Ascending aorta (tissue), 2 donors: ENCODE measurements around the gene SPATA17. TPM values are rescaled to one million over a fixed set of nuclear protein-coding genes. Genes with fewer than 3 reads are reported as not detected.

Experiments used
- DNase-seq, 2 donors: peaks; one replicate each; pipeline ENCODE4 v3.0.0-alpha.2; 2019; ENCODE audit warnings: low spot score in 2 of 2
- H3K27ac ChIP-seq, 2 donors: fragments of 200-600 bp; sonication (generic); one replicate each; pipeline ENCODE4 v1.5.1; 2016 to 2017; ENCODE audit warnings: mild to moderate bottlenecking in 1 of 2
- H3K27me3 ChIP-seq: fragments of 200-600 bp; sonication (generic); one replicate; pipeline ENCODE4 v1.5.1; 2017
- H3K36me3 ChIP-seq, 2 donors: fragments of 200-600 bp; sonication (generic); one replicate each; pipeline ENCODE4 v1.5.1; 2016
- H3K4me1 ChIP-seq, 2 donors: fragments of 200-600 bp; sonication (generic); one replicate each; pipeline ENCODE4 v1.5.1; 2016 to 2017; ENCODE audit warnings: mild to moderate bottlenecking in 1 of 2
- H3K4me3 ChIP-seq, 2 donors: fragments of 200-600 bp; sonication (generic); one replicate each; pipeline ENCODE4 v1.5.1; 2016 to 2017; ENCODE audit warnings: mild to moderate bottlenecking in 1 of 2
- H3K9me3 ChIP-seq, 2 donors: fragments of 200-600 bp; sonication (generic); one replicate each; pipeline ENCODE4 v1.5.1; 2016
- intact Hi-C: fragments of 100-400 bp; cut with DNase I; formaldehyde crosslinking; loops from one replicate; pipeline ENCODE4 v1.15.1; 2023
- total RNA-seq: library from RNA; depleted of rRNA; stranded (reverse); fragments of >200 nt; gene quantifications from one replicate; pipeline ENCODE4 v1.1.0, GENCODE V29; 2016
- TF ChIP-seq, protein P1 (sequence below), 3 experiments: fragments of 200-600 bp in 2 of 3; fragments of 450-650 bp in 1 of 3; sonication (generic) in 2 of 3; IDR thresholded peaks; one replicate each; pipeline ENCODE4 v1.5.1; 2016 to 2019; ENCODE audit warnings: antibody characterized with exemption in 3 of 3, mild to moderate bottlenecking in 1 of 3, moderate library complexity in 1 of 3

Gene SPATA17
- total RNA-seq, 1 donor from 2014 or later = not detected

DNA sequence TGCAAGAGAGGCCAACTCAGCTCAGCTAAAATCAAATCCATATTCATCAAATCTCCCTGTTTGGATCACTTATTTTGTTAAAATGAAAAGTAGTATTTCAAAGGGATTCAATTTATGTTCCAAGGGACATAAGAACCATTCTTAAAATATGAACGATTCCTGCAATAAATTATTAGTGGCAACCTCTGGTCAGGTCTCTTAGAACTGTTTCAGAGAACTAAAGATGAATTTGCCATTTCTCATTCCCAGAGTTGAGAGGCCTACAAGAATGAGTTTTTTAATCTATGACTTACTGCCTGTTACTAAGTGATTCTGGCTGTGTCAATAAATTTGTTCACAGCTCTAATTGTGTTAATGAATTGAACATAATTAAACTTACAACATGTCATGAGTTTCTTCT lies 268.5 kb downstream of the SPATA17 start:
- no peak for DNase-seq
- Histone ChIP-seq H3K9me3 (no peaks in the 10 kb centered on the region), H3K27me3 (no peaks in the 10 kb centered on the region), H3K27ac (no peak overlapping the region), H3K4me1 (peaks cover 0 to 3% of the 10 kb centered on the region in 2 donors), H3K4me3 (no peak overlapping the region), H3K36me3 (no peaks in the 10 kb centered on the region)
- TF ChIP-seq, protein P1, sequence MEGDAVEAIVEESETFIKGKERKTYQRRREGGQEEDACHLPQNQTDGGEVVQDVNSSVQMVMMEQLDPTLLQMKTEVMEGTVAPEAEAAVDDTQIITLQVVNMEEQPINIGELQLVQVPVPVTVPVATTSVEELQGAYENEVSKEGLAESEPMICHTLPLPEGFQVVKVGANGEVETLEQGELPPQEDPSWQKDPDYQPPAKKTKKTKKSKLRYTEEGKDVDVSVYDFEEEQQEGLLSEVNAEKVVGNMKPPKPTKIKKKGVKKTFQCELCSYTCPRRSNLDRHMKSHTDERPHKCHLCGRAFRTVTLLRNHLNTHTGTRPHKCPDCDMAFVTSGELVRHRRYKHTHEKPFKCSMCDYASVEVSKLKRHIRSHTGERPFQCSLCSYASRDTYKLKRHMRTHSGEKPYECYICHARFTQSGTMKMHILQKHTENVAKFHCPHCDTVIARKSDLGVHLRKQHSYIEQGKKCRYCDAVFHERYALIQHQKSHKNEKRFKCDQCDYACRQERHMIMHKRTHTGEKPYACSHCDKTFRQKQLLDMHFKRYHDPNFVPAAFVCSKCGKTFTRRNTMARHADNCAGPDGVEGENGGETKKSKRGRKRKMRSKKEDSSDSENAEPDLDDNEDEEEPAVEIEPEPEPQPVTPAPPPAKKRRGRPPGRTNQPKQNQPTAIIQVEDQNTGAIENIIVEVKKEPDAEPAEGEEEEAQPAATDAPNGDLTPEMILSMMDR (IDR thresholded peaks at IDR 0.05) = no peak
- intact Hi-C loops = no loop called here

DNA sequence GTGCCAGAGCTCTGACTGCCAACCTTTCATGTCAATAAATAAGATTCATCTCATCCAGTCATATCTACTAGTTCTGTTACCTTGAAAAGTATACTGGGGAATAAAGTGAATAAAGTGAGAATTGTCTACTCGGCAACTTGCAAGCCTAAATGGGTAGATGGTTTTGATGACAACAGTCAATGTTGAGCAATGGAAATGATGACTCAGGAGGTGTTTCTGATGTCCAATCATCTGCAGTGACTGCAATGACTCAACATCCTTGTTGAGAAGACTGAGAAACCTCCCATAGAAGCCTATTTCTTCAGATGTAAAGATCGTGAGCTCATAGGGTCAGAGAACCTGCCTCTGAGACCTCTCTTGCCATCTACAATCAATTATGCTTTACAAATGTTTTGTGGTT lies 276.4 kb downstream of the SPATA17 start:
- no peaks in the 10 kb centered on the region for H3K36me3 ChIP-seq
- no peaks in the 10 kb centered on the region for H3K4me1 ChIP-seq
- no peaks in the 10 kb centered on the region for H3K27me3 ChIP-seq
- intact Hi-C loops = no loop called here
- DNase-seq = no peak
- H3K4me3 ChIP-seq = no peak overlapping the region
- no peaks in the 10 kb centered on the region for H3K9me3 ChIP-seq
- TF ChIP-seq, protein P1 (IDR thresholded peaks at IDR 0.05) = no peak
- no peak overlapping the region for H3K27ac ChIP-seq

DNA sequence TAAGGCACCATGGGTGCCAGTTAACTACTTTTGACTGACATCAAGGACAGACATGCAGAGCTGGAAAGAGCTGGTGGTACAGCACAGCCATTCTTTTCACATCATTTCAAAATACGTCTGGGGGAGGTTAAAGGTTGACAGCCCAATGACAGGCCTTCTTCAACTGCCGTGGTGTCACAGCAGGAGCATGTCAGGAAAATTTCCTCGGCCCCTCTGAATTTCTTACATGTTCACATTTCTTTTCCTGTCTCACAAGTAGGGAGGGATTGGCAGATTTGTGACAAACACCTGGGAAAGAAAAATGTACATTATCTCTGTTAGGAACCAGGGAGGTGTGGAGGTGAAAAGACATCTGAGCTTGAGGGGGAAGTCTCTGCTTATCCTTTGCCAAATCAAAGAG lies 279.1 kb downstream of the SPATA17 start:
- DNase-seq = no peak
- H3K27ac ChIP-seq = no peak overlapping the region
- H3K36me3 ChIP-seq = no peaks in the 10 kb centered on the region
- TF ChIP-seq, protein P1 (IDR thresholded peaks at IDR 0.05) = no peak
- no peaks in the 10 kb centered on the region for H3K27me3 ChIP-seq
- no peak overlapping the region for H3K4me3 ChIP-seq
- no peaks in the 10 kb centered on the region for H3K4me1 ChIP-seq
- intact Hi-C loops = no loop called here
- H3K9me3 ChIP-seq = no peaks in the 10 kb centered on the region

DNA sequence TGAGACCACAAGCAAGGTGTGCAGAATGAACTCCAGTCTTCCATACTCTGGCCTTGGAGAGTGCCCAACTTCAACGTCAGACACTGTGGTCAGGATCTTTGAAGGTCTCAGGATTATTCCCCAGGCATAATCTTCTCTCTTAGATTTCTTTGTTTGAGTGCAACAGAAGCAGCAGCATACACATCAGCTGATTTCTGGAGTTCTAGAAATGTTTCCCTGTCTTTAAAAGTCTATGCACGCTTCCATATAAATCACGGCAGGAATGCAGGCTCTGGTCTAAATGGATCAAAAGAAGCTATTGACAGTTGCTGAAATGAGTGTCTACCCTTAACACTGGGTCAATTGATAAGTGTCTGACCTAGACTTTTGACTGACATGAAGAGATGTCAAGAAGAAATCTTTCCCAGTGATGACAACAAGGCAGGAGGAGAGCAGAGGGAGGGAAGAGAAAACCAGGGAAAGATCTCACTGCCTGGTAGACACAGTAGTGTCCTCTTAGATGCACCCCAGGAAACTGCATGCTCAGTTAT lies 279.7 kb downstream of the SPATA17 start:
- no peaks in the 10 kb centered on the region for H3K4me1 ChIP-seq
- no peak for DNase-seq
- TF ChIP-seq, protein P1 (IDR thresholded peaks at IDR 0.05) = no peak
- H3K9me3 ChIP-seq = no peaks in the 10 kb centered on the region
- H3K27me3 ChIP-seq = no peaks in the 10 kb centered on the region
- no peak overlapping the region for H3K4me3 ChIP-seq
- H3K27ac ChIP-seq = no peak overlapping the region
- H3K36me3 ChIP-seq = no peaks in the 10 kb centered on the region
- intact Hi-C loops = no loop called here

DNA sequence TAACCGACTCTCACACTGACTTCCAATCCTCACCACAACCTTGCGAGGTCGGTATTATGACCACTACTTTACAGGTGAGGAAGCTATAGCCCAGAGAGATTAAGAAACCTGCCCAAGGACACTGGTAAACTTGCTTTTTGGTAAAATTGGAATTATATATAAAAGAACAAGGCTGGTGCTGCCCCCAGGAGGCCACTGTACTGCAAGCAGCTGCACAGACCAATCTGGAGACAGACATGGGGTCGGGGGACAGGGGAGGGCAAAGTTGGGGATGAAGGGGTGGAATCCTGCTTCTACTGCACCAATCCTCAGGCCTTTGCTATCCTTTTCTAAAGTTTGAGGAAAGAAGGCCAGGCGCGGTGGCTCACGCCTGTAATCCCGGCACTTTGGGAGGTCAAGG lies 280.8 kb downstream of the SPATA17 start:
- H3K4me1 ChIP-seq = no peaks in the 10 kb centered on the region
- intact Hi-C loops = no loop called here
- H3K27ac ChIP-seq = no peak overlapping the region
- no peaks in the 10 kb centered on the region for H3K9me3 ChIP-seq
- no peaks in the 10 kb centered on the region for H3K27me3 ChIP-seq
- no peak overlapping the region for H3K4me3 ChIP-seq
- H3K36me3 ChIP-seq = no peaks in the 10 kb centered on the region
- no peak for DNase-seq
- TF ChIP-seq, protein P1 (IDR thresholded peaks at IDR 0.05) = no peak
